Glutamatergic neuron (in vitro differentiated cells): ENCODE measurements around the gene TCFL5. TPM values are rescaled to one million over a fixed set of nuclear protein-coding genes. Genes with fewer than 3 reads are reported as not detected.

Experiments used
- DNase-seq: peaks from one replicate; pipeline ENCODE4 v3.0.0; 2022
- H3K27ac Mint-ChIP-seq: one replicate; pipeline ENCODE4 v1.8.0; 2020; ENCODE audit warnings: mild to moderate bottlenecking, mixed read lengths, inconsistent platforms; ENCODE audit not compliant: unreplicated experiment
- H3K27me3 Mint-ChIP-seq: one replicate; pipeline ENCODE4 v1.8.0; 2020; ENCODE audit warnings: mild to moderate bottlenecking, moderate library complexity, mixed read lengths, inconsistent platforms; ENCODE audit not compliant: unreplicated experiment
- H3K36me3 Mint-ChIP-seq: one replicate; pipeline ENCODE4 v1.8.0; 2020; ENCODE audit warnings: mild to moderate bottlenecking, mixed read lengths, inconsistent platforms; ENCODE audit not compliant: unreplicated experiment
- H3K4me1 Mint-ChIP-seq: one replicate; pipeline ENCODE4 v1.8.0; 2020; ENCODE audit warnings: mild to moderate bottlenecking, low read depth, mixed read lengths, inconsistent platforms; ENCODE audit not compliant: unreplicated experiment
- H3K4me3 Mint-ChIP-seq: one replicate; pipeline ENCODE4 v1.8.0; 2020; ENCODE audit warnings: mild to moderate bottlenecking, mixed read lengths, inconsistent platforms; ENCODE audit not compliant: unreplicated experiment
- H3K9me3 Mint-ChIP-seq: one replicate; pipeline ENCODE4 v1.8.0; 2020; ENCODE audit warnings: mild to moderate bottlenecking, moderate library complexity, mixed read lengths, inconsistent platforms; ENCODE audit not compliant: unreplicated experiment
- CTCF ChIP-seq: fragments of 200-600 bp; sonication (generic); IDR thresholded peaks from one replicate; pipeline ENCODE4 v1.5.0; 2021; ENCODE audit not compliant: partially characterized antibody, unreplicated experiment
- total RNA-seq: library from RNA; stranded (reverse); fragmentation: NEBNext Ultra II Directional; extraction: Animal tissue kit (Norgen Biotek cat#: 25700); gene quantifications from one replicate; pipeline ENCODE4 v1.2.1, GENCODE V29; 2021; ENCODE audit not compliant: unreplicated experiment

The TCFL5 gene
- total RNA-seq, 1 donor from 2014 or later, result 12.6 TPM

GRCh38 chr20:62820962-62821725 is 40.5 kb downstream of the TCFL5 start:
- H3K4me3 Mint-ChIP-seq, result no peak overlapping the region
- no peak for DNase-seq
- H3K9me3 Mint-ChIP-seq, result peaks cover 3% of the 10 kb centered on the region
- H3K36me3 Mint-ChIP-seq, result no peaks in the 10 kb centered on the region
- H3K4me1 Mint-ChIP-seq, result peaks cover 8% of the 10 kb centered on the region
- H3K27me3 Mint-ChIP-seq, result peaks cover 5% of the 10 kb centered on the region
- no peak overlapping the region for H3K27ac Mint-ChIP-seq
- no peak for TF ChIP-seq CTCF

- TF ChIP-seq CTCF, result no peak
- Mint-ChIP-seq H3K36me3 (no peaks in the 10 kb centered on the region), H3K27me3 (peaks cover 9% of the 10 kb centered on the region), H3K9me3 (peaks cover 3% of the 10 kb centered on the region), H3K27ac (no peak overlapping the region), H3K4me3 (no peak overlapping the region), H3K4me1 (peaks cover 9% of the 10 kb centered on the region)
- no peak for DNase-seq
Measured at GRCh38 chr20:62820208-62820961, 41.2 kb downstream of the TCFL5 start.

DNA sequence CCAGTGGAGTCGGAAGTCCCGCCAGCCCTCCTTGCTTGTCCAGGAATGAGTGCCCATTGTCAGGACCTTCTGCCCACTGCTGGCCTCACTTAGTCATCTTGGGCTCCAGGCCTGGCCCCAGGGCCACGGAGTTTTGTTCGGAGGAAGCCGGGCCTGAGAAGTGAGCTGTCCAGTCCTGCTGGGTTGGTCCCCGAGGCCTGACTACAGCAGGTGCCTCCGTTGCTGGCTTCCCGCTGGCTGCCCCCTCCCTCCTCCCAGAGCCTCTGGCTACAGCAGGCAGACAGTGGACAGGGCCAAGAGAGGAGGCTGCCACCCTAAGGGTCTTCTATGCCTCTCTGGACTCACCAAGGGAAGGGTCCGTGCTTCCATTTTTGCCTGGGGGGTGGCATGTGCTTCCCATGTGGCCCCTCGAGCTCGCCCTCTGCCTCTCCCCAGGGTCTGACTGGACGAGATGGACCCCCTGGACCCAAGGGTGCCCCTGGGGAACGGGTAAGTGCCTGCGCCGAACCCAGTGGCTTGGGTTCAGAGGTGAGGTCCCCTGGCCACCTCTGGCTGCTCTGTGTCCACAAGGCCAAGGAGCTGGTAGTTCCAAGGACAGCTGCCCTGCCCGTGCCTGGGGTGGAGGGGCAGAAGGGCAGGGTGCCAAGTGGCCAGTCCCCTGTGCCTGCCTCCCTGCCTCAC is 42.0 kb downstream of the TCFL5 start:
- H3K4me1 Mint-ChIP-seq, result peaks cover 10% of the 10 kb centered on the region
- no peak for TF ChIP-seq CTCF
- DNase-seq, result no peak
- H3K36me3 Mint-ChIP-seq, result no peaks in the 10 kb centered on the region
- H3K27ac Mint-ChIP-seq, result peak overlapping the region; percentile 52
- peaks cover 11% of the 10 kb centered on the region for H3K27me3 Mint-ChIP-seq
- peaks cover 3% of the 10 kb centered on the region for H3K9me3 Mint-ChIP-seq
- H3K4me3 Mint-ChIP-seq, result no peak overlapping the region

GRCh38 chr20:62818592-62819493 is 42.8 kb downstream of the TCFL5 start:
- Mint-ChIP-seq H3K27me3 (peaks cover 11% of the 10 kb centered on the region), H3K9me3 (peaks cover 3% of the 10 kb centered on the region), H3K36me3 (no peaks in the 10 kb centered on the region), H3K27ac (no peak overlapping the region), H3K4me3 (no peak overlapping the region), H3K4me1 (peaks cover 10% of the 10 kb centered on the region)
- TF ChIP-seq CTCF, result no peak
- DNase-seq, result peak; percentile 66
